ENCODE data around the gene TRMT44. TPM values are rescaled to one million over a fixed set of nuclear protein-coding genes. Genes with fewer than 3 reads are reported as not detected.

Gene TRMT44
- total and polyA plus RNA-seq, 2 of the 4 experiments (the other 2 are of a cell fraction): 7.3 to 8.1 TPM

GRCh38 chr4:8475751-8476575 lies 35.4 kb downstream of the TRMT44 start (continued):
- TF ChIP-seq MAFK (IDR thresholded peaks at IDR 0.05; ENCODE audit: low read depth, low read length): no peak

GRCh38 chr4:8477095-8477635 lies 36.6 kb downstream of the TRMT44 start:
- H2AK5ac ChIP-seq (ENCODE audit: low read depth, low read length): no peak overlapping the region
- H3K4me3 ChIP-seq (ENCODE audit: insufficient read depth, low read depth, low read length): no peak overlapping the region
- no peak overlapping the region for H3K56ac ChIP-seq (ENCODE audit: extremely low read depth, insufficient read depth, low read length)
- peaks cover 0 to 10% of the 10 kb centered on the region in 2 experiments; a peak in 1 of 4 replicates for H3K79me1 ChIP-seq (ENCODE audit: low read depth in 1 of 2, low read length in 2 of 2)
- BruUV-seq (replicated peaks): no TSS peak
- no peak overlapping the region for H3K14ac ChIP-seq (replicated peaks; ENCODE audit: low read depth, low read length)
- DNase-seq (no peak), ATAC-seq (ENCODE audit: low read depth) (no peak)
- WGBS, 2 experiments (ENCODE audit: extremely low coverage in 2 of 2, insufficient read length in 1 of 2): 96% methylated on average over 8 of the region's 16 CpGs; no CpG with 5 or more reads in 1 of the 2 experiments
- H3K9ac ChIP-seq (ENCODE audit: low read depth, low read length): no peak overlapping the region
- H2AFZ ChIP-seq (replicated peaks; ENCODE audit: low read length, poor library complexity): peak overlapping the region; percentile 36
- in situ Hi-C loops (cut with MboI; ENCODE audit: low sequenced_read_pairs): no loop called here
- no peak overlapping the region for H3K4me2 ChIP-seq (ENCODE audit: low read depth, low read length)
- no peak overlapping the region for H4K91ac ChIP-seq (ENCODE audit: insufficient read depth, low read depth, low read length)
- ChIA-PET POLR2A (ENCODE audit: unreplicated experiment) (no interaction called here), CTCF (interaction anchor here (0.7 kb wide), 1 partner anchor 113 kb away, joined by 3 read pairs; no protein-coding TSS in a partner anchor)
- H4K8ac ChIP-seq (ENCODE audit: low read depth in 2 of 2, low read length in 2 of 2): no peak overlapping the region
- H4K5ac ChIP-seq (ENCODE audit: low read depth, low read length): no peak overlapping the region
- H2AK9ac ChIP-seq (replicated peaks; ENCODE audit: low read depth, low read length, poor library complexity): no peak overlapping the region
- H4K20me1 ChIP-seq (ENCODE audit: insufficient read depth, low read length): peaks cover 28% of the 10 kb centered on the region
- H2BK20ac ChIP-seq (ENCODE audit: low read depth, low read length): no peak overlapping the region
- no peak overlapping the region for H2BK15ac ChIP-seq (ENCODE audit: low read depth, low read length)
- H3K23ac ChIP-seq (ENCODE audit: low read depth, low read length): no peak overlapping the region
- no peak overlapping the region for H3K27ac ChIP-seq (ENCODE audit: insufficient read depth, low read length)
- H3K4ac ChIP-seq (ENCODE audit: low read depth, low read length): no peak overlapping the region
- no peak overlapping the region for H3K18ac ChIP-seq (ENCODE audit: low read depth, low read length)
- peaks cover 16% of the 10 kb centered on the region for H3K4me1 ChIP-seq (ENCODE audit: control insufficient read depth, insufficient read depth, low read length)
- H3K9me1 ChIP-seq (ENCODE audit: insufficient read depth, low read length): peaks cover 17% of the 10 kb centered on the region
- peaks cover 14% of the 10 kb centered on the region for H3K36me3 ChIP-seq (ENCODE audit: control insufficient read depth, insufficient read depth, low read length)
- 0 out of 2 replicates have a peak, but pooled peaks cover 2% of the 10 kb centered on the region for H3K27me3 ChIP-seq (ENCODE audit: control insufficient read depth, insufficient read depth, low read length)
- H3K9me3 ChIP-seq (ENCODE audit: control insufficient read depth, insufficient read depth, low read length): no peaks in the 10 kb centered on the region
- intact Hi-C loops (cut with micrococcal nuclease): no loop called here
- no peak overlapping the region for H2BK120ac ChIP-seq (ENCODE audit: low read depth, low read length)
- dilution Hi-C loops (cut with HindIII; ENCODE audit: low sequenced_read_pairs, unreplicated experiment): no loop called here
- H2BK5ac ChIP-seq (ENCODE audit: low read depth, low read length, poor library complexity, severe bottlenecking): no peak overlapping the region
- TF ChIP-seq RFX5 (IDR thresholded peaks at IDR 0.05; ENCODE audit: low read depth, low read length) (no peak), NFE2L2 (IDR thresholded peaks at IDR 0.05; ENCODE audit: low read depth, low read length) (no peak), MAZ (IDR thresholded peaks at IDR 0.05; ENCODE audit: borderline replicate concordance, low read depth, low read length) (no peak), CHD1 (IDR thresholded peaks at IDR 0.05; ENCODE audit: low read depth, low read length) (no peak), MAFK (IDR thresholded peaks at IDR 0.05; ENCODE audit: low read depth, low read length) (no peak), RCOR1 (IDR thresholded peaks at IDR 0.05; ENCODE audit: insufficient replicate concordance, low read length) (no peak), MXI1 (IDR thresholded peaks at IDR 0.05; ENCODE audit: borderline replicate concordance, low read depth, low read length) (no peak), USF2 (IDR thresholded peaks at IDR 0.05; ENCODE audit: low read depth, low read length) (no peak), POLR2A (IDR thresholded peaks at IDR 0.05; ENCODE audit: low read depth, low read length) (no peak), ELK1 (IDR thresholded peaks at IDR 0.05; ENCODE audit: borderline replicate concordance, low read depth, low read length) (no peak), CTCF (conservative IDR thresholded peaks at IDR 0.05; ENCODE audit: low read depth, low read length) (no peak)
